Urothelium cell line (cell line): ENCODE results near the gene THTPA.
"Not testable (repeated sequence)": the region's sequence is repeated elsewhere in the genome, so short reads cannot be mapped to it uniquely, and the experiment has no call there.

Experiments
- DNase-seq: peaks from one replicate; pipeline ENCODE4 v3.0.0; 2011; ENCODE audit warnings: low spot score, mixed read lengths
- FAIRE-seq: peaks from 2 replicates; lab custom pipeline; 2011; peaks lifted over from hg19 to GRCh38; lab: Jason Lieb, UNC

Gene THTPA

GRCh38 chr14:23533652-23534435 lies 22.2 kb upstream of the THTPA start:
- FAIRE-seq, result no peak
- DNase-seq, result no peak

- FAIRE-seq, result no peak
These were observed 20.1 kb upstream of the THTPA start for GRCh38 chr14:23535943-23536342.

GRCh38 chr14:23536494-23536893 lies 19.6 kb upstream of the THTPA start:
- FAIRE-seq, result no peak
- DNase-seq, result no peak

More at GRCh38 chr14:23535943-23536342, 20.1 kb upstream of the THTPA start:
- DNase-seq, result no peak

- DNase-seq, FAIRE-seq: not testable (repeated sequence)
These were observed 19.2 kb upstream of the THTPA start for GRCh38 chr14:23536906-23537305.

- FAIRE-seq (no peak), DNase-seq (no peak)
These were observed 18.6 kb upstream of the THTPA start for GRCh38 chr14:23537351-23538049.

GRCh38 chr14:23538050-23538718 lies 17.9 kb upstream of the THTPA start:
- DNase-seq, result no peak
- FAIRE-seq, result no peak

GRCh38 chr14:23538785-23539184 lies 17.3 kb upstream of the THTPA start:
- FAIRE-seq (no peak), DNase-seq (no peak)

- DNase-seq (peak; percentile 70), FAIRE-seq (no peak)
These were observed 16.6 kb upstream of the THTPA start for GRCh38 chr14:23539248-23540140.

- DNase-seq (no peak), FAIRE-seq (no peak)
These were observed 16.0 kb upstream of the THTPA start for GRCh38 chr14:23540141-23540469.

GRCh38 chr14:23542261-23542660 lies 13.8 kb upstream of the THTPA start:
- FAIRE-seq, result no peak

GRCh38 chr14:23543403-23543802 lies 12.7 kb upstream of the THTPA start:
- no peak for DNase-seq
- FAIRE-seq, result no peak

More at GRCh38 chr14:23542261-23542660, 13.8 kb upstream of the THTPA start:
- DNase-seq, result no peak

GRCh38 chr14:23544511-23545447 lies 11.3 kb upstream of the THTPA start:
- DNase-seq (no peak), FAIRE-seq (no peak)

- no peak for DNase-seq
- no peak for FAIRE-seq
These were observed 10.2 kb upstream of the THTPA start for GRCh38 chr14:23545740-23546365.

- FAIRE-seq, result no peak
- DNase-seq, result no peak
These were observed 9.5 kb upstream of the THTPA start for GRCh38 chr14:23546450-23547035.

- no peak for DNase-seq
- no peak for FAIRE-seq
These were observed 8.1 kb upstream of the THTPA start for GRCh38 chr14:23547924-23548323.

- DNase-seq (no peak), FAIRE-seq (no peak)
These were observed 7.4 kb upstream of the THTPA start for GRCh38 chr14:23548351-23549318.

GRCh38 chr14:23550131-23550811 lies 5.8 kb upstream of the THTPA start:
- FAIRE-seq, result no peak
- no peak for DNase-seq
